Measurements from ENCODE around the gene MFSD6.

The MFSD6 gene

GRCh38 chr2:190432567-190433231 is 24.5 kb downstream of the MFSD6 start:
- Histone ChIP-seq H4K20me1 (ENCODE audit: control insufficient read depth, insufficient read depth, low read depth, low read length) (no peaks in the 10 kb centered on the region), H3K4me1 (ENCODE audit: control insufficient read depth, low read length) (no peaks in the 10 kb centered on the region), H3K79me2 (ENCODE audit: control insufficient read depth, low read length) (peaks cover 2% of the 10 kb centered on the region; the same call in 1 of the 2 replicates), H3K36me3 (ENCODE audit: control insufficient read depth, low read length) (peaks cover 17% of the 10 kb centered on the region), H3K9me3 (ENCODE audit: control insufficient read depth, insufficient read depth, low read length) (no peaks in the 10 kb centered on the region), H3K4me2 (ENCODE audit: low read length) (no peak overlapping the region), H3F3A (ENCODE audit: control insufficient read depth, insufficient read depth) (no peaks in the 10 kb centered on the region), H3K4me3 (ENCODE audit: low read length) (no peak overlapping the region), H3K27ac (ENCODE audit: low read depth, low read length) (no peak overlapping the region), H3K27me3 (ENCODE audit: control insufficient read depth, low read length) (no peaks in the 10 kb centered on the region), H3K9me2 (replicated peaks; ENCODE audit: control insufficient read depth, low read length) (no peaks in the 10 kb centered on the region)
- TF ChIP-seq CTCF (IDR thresholded peaks at IDR 0.05; ENCODE audit: low read depth, low read length, poor library complexity, severe bottlenecking) = no peak
- no peak for TF ChIP-seq EZH2phosphoT487 (IDR thresholded peaks at IDR 0.05; ENCODE audit: borderline replicate concordance, low read length)

GRCh38 chr2:190435031-190435670 is 27.0 kb downstream of the MFSD6 start:
- H4K20me1 ChIP-seq (ENCODE audit: control insufficient read depth, insufficient read depth, low read depth, low read length) = no peaks in the 10 kb centered on the region
- H3K27ac ChIP-seq (ENCODE audit: low read depth, low read length) = no peak overlapping the region
- no peaks in the 10 kb centered on the region for H3F3A ChIP-seq (ENCODE audit: control insufficient read depth, insufficient read depth)
- H3K27me3 ChIP-seq (ENCODE audit: control insufficient read depth, low read length) = no peaks in the 10 kb centered on the region
- no peaks in the 10 kb centered on the region for H3K9me2 ChIP-seq (replicated peaks; ENCODE audit: control insufficient read depth, low read length)
- H3K36me3 ChIP-seq (ENCODE audit: control insufficient read depth, low read length) = peaks cover 17% of the 10 kb centered on the region
- H3K79me2 ChIP-seq (ENCODE audit: control insufficient read depth, low read length) = peaks cover 12% of the 10 kb centered on the region
- H3K9me3 ChIP-seq (ENCODE audit: control insufficient read depth, insufficient read depth, low read length) = no peaks in the 10 kb centered on the region
- no peak overlapping the region for H3K4me2 ChIP-seq (ENCODE audit: low read length)
- H3K4me3 ChIP-seq (ENCODE audit: low read length) = no peak overlapping the region
- H3K4me1 ChIP-seq (ENCODE audit: control insufficient read depth, low read length) = peaks cover 3% of the 10 kb centered on the region
- TF ChIP-seq EZH2phosphoT487 (IDR thresholded peaks at IDR 0.05; ENCODE audit: borderline replicate concordance, low read length) (no peak), CTCF (IDR thresholded peaks at IDR 0.05; ENCODE audit: low read depth, low read length, poor library complexity, severe bottlenecking) (no peak)

DNA sequence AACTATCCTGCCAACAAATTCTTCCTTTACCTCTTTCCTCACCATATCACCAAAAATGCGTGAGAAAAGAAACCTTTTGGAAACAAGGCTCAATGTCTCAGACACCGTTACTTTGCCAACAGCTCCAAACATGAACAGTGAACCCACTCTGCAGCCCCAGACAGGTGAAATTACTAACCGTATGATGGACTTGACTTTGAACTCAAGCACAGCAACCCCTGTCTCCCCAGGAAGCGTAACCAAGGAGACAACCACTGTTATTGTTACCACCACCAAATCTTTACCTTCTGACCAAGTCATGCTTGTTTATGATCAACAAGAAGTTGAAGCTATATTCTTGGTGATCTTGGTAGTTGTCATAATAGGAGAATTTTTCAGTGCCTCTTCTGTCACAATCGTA is 28.4 kb downstream of the MFSD6 start:
- Histone ChIP-seq H3K27ac (ENCODE audit: low read depth, low read length) (no peak overlapping the region), H3K36me3 (ENCODE audit: control insufficient read depth, low read length) (peaks cover 17% of the 10 kb centered on the region), H3K9me3 (ENCODE audit: control insufficient read depth, insufficient read depth, low read length) (no peaks in the 10 kb centered on the region), H3K79me2 (ENCODE audit: control insufficient read depth, low read length) (peaks cover 25% of the 10 kb centered on the region), H3F3A (ENCODE audit: control insufficient read depth, insufficient read depth) (no peaks in the 10 kb centered on the region), H3K4me1 (ENCODE audit: control insufficient read depth, low read length) (peaks cover 13% of the 10 kb centered on the region), H4K20me1 (ENCODE audit: control insufficient read depth, insufficient read depth, low read depth, low read length) (no peaks in the 10 kb centered on the region), H3K4me2 (ENCODE audit: low read length) (no peak overlapping the region), H3K27me3 (ENCODE audit: control insufficient read depth, low read length) (no peaks in the 10 kb centered on the region), H3K9me2 (replicated peaks; ENCODE audit: control insufficient read depth, low read length) (no peaks in the 10 kb centered on the region), H3K4me3 (ENCODE audit: low read length) (no peak overlapping the region)
- no peak for TF ChIP-seq CTCF (IDR thresholded peaks at IDR 0.05; ENCODE audit: low read depth, low read length, poor library complexity, severe bottlenecking)
